ENCODE measurements around the gene CROCC2.

CROCC2 gene

GRCh38 chr2:240906911-240907590 lies 915 bp downstream of the CROCC2 start:
- no peak for DNase-seq (ENCODE audit: low read depth, low spot score)
- H3K4me3 ChIP-seq (ENCODE audit: low read depth, low read length) = no peak overlapping the region
- TF ChIP-seq, protein P1, sequence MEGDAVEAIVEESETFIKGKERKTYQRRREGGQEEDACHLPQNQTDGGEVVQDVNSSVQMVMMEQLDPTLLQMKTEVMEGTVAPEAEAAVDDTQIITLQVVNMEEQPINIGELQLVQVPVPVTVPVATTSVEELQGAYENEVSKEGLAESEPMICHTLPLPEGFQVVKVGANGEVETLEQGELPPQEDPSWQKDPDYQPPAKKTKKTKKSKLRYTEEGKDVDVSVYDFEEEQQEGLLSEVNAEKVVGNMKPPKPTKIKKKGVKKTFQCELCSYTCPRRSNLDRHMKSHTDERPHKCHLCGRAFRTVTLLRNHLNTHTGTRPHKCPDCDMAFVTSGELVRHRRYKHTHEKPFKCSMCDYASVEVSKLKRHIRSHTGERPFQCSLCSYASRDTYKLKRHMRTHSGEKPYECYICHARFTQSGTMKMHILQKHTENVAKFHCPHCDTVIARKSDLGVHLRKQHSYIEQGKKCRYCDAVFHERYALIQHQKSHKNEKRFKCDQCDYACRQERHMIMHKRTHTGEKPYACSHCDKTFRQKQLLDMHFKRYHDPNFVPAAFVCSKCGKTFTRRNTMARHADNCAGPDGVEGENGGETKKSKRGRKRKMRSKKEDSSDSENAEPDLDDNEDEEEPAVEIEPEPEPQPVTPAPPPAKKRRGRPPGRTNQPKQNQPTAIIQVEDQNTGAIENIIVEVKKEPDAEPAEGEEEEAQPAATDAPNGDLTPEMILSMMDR (IDR thresholded peaks at IDR 0.05; ENCODE audit: low read depth, low read length) = no peak
- in situ Hi-C loops (cut with HindIII; ENCODE audit: low sequenced_read_pairs) = no loop called here

DNA sequence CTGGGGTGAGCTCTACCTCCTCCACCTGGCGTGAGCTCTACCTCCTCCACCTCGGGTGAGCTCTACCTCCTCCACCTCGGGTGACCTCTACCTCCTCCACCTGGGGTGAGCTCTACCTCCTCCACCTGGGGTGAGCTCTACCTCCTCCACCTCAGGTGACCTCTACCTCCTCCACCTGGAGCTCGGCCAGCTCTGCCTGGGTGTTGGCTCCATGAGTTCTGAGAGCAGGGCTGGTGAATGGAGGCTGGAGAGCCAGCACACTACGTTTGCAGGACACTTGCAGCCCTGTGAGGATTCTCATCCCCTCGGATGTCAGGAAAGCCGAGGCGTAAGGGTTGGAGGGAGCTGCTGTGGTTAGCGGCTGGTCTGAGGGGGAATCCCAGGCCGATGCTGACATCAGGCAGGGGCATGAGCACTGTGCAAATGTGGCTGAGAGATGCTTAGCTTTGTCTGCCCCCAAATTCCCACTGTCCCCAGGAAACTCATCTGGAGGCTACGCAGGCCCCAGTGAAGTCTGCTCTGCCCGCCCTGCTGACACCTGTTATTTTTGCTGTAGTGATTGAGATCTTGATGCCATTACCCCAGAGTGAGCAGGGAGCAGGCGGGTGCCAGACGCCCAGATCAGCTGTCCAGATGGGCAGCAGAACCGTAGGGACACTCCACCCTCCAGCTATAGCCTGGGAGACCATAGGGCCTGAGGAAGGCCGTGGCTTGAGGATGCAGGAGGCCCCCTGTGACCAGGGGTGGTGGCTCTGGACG lies 3.3 kb downstream of the CROCC2 start:
- DNase-seq (ENCODE audit: low read depth, low spot score) = no peak
- in situ Hi-C loops (cut with HindIII; ENCODE audit: low sequenced_read_pairs) = no loop called here
- no peak overlapping the region for H3K4me3 ChIP-seq (ENCODE audit: low read depth, low read length)
- TF ChIP-seq, protein P1 (IDR thresholded peaks at IDR 0.05; ENCODE audit: low read depth, low read length) = no peak

DNA sequence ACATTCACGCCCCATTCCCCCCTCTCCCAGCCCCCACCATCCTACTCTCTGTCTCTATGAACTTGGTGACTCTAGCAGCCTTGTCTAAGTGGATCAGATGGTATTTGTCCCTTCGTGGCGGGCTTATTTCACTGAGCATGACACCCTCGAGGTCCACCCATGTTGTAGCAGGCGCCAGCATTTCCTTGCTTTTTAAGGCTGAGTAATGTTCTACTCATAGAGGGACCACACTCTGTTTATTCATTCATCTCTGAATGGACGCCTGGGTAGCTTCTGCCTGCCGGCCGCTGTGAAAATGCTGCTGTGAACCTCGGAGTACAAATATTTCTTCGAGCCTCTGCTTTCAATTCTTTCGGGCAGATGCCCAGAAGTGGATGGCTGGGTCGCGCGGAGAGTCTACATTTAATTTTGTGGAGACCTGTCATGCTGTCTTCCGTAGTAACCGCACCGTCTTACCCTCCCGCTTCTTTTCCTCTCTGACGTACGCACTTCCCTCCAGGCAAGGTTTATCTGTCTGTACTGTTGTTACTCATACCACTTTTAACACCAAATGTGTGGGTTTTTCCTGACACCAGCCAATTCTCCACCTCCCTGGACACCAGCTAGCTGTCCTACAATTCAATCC lies 5.6 kb downstream of the CROCC2 start:
- TF ChIP-seq, protein P1 (IDR thresholded peaks at IDR 0.05; ENCODE audit: low read depth, low read length) = no peak
- H3K4me3 ChIP-seq (ENCODE audit: low read depth, low read length) = no peak overlapping the region
- DNase-seq (ENCODE audit: low read depth, low spot score) = peak; percentile 40
- in situ Hi-C loops (cut with HindIII; ENCODE audit: low sequenced_read_pairs) = no loop called here

DNA sequence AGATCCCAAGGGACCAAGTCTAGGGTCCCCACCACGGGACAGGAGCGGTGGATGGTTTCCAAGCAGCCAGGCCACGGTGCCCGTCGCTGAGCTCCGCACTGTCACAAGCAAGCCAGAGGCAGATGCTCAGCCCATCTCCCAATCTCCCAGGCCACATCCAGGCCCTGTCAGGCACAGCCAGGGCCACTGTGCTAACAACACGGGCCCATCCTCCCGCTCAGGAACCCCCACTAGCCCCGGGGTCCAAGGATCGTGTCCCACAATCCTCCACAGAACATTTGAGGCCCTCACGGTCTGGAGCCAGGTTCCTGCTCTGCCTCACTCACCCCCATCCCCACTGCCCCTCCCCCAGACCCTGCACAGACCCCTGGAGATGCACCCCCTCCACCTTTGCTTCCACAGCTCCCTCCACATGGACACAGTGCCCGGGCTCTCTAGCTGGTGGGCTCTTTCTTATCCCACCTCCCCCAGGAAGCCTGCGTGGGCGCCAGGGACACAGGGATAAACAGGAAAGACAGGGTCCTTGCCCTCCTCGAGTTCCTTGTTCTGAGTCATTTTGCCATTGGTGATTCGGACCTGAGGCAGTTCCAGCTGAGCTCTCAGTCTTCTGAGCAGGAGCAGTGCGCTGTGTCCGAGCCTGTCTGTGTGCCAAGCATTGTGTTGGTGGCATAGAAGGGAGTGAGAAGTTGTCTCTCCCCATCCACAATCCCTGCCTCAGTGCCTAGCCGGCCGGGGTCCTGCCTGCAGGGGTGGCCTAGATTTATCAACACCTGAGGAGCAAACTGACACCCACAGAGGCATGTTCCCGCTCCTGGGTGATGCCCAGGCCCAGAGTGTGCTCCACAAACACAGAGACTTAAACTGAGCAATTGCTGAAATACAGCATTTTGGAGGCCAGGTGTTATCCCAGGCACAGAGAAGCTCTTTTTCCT lies 7.0 kb downstream of the CROCC2 start:
- no peak overlapping the region for H3K4me3 ChIP-seq (ENCODE audit: low read depth, low read length)
- TF ChIP-seq, protein P1 (IDR thresholded peaks at IDR 0.05; ENCODE audit: low read depth, low read length) = no peak
- DNase-seq (ENCODE audit: low read depth, low spot score) = peak; percentile 12
- in situ Hi-C loops (cut with HindIII; ENCODE audit: low sequenced_read_pairs) = no loop called here

DNA sequence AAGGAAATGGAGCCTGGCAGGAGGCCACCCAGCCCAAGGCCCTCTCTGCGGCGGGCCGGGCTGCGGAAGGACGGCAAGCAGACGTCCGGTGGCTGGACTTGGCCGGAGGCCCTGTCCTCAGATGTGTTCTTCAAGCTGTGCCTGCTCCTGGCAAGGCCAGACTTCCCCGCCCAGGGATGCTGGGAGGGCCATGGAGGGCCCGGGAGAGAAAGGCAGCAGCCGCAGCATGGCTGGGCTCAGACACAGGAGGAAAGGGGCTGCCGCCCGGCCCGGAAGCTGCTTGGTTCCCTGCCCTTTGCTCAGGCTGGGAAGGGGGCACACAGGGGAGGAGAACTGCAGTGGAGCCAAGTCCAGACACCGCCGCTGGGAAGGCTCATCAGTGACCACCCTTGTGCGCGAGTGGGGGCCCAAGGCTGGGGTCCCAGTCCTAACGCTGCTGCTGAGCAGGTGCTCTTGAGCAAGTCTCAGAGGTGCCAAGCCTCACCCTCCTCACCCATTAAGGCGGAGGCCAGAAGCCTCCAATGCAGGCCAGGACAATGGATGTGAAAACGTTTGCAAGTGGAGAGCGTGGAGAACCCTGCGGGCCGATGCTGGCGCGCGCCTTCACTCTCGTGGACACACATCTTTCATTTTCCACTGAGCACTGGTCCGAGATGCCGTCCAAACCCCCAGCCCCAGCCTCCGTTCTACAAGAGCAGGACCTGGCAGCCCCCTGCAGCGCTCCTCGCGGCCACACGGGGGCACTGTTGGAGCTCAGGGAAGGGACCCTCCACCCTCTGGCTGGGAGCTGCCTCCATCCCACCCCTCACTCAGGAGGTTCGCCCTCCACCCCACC lies 7.9 kb downstream of the CROCC2 start:
- DNase-seq (ENCODE audit: low read depth, low spot score) = peak; percentile 78
- in situ Hi-C loops (cut with HindIII; ENCODE audit: low sequenced_read_pairs) = no loop called here
- H3K4me3 ChIP-seq (ENCODE audit: low read depth, low read length) = no peak overlapping the region
- TF ChIP-seq, protein P1 (IDR thresholded peaks at IDR 0.05; ENCODE audit: low read depth, low read length) = peak; percentile 99
